Smooth muscle cell (in vitro differentiated cells): ENCODE results near the gene SMIM10L1. TPM values are rescaled to one million over a fixed set of nuclear protein-coding genes. Genes with fewer than 3 reads are reported as not detected.

Experiments used
- DNase-seq: peaks from one replicate; lab custom pipeline; 2025; ENCODE audit not compliant: unreplicated experiment; lab: John Stamatoyannopoulos, UW
- H2AFZ ChIP-seq: fragments of 200-600 bp; sonication (generic); 2 replicates; pipeline ENCODE4 v1.6.0; 2016; ENCODE audit warnings: antibody characterized with exemption, low read depth, mild to moderate bottlenecking
- H3F3A ChIP-seq: fragments of 200-600 bp; sonication (generic); 2 replicates; pipeline ENCODE4 v1.6.0; 2017; ENCODE audit warnings: antibody characterized with exemption, low read depth
- H3K27ac ChIP-seq: fragments of 200-600 bp; sonication (generic); 2 replicates; pipeline ENCODE4 v1.5.1; 2016; ENCODE audit warnings: low read depth, mild to moderate bottlenecking
- H3K27me3 ChIP-seq: fragments of 200-600 bp; sonication (generic); 2 replicates; pipeline ENCODE4 v1.6.1; 2016; ENCODE audit warnings: low read depth, mild to moderate bottlenecking
- H3K36me3 ChIP-seq: fragments of 200-600 bp; sonication (generic); 2 replicates; pipeline ENCODE4 v1.5.1; 2016; ENCODE audit warnings: low read depth
- H3K4me1 ChIP-seq: fragments of 200-600 bp; sonication (generic); 2 replicates; pipeline ENCODE4 v1.5.1; 2016; ENCODE audit warnings: low read depth
- H3K4me2 ChIP-seq: fragments of 200-600 bp; sonication (generic); 2 replicates; pipeline ENCODE4 v1.6.0; 2016; ENCODE audit warnings: mild to moderate bottlenecking
- H3K4me3 ChIP-seq: fragments of 200-600 bp; sonication (generic); 2 replicates; pipeline ENCODE4 v1.5.1; 2016; ENCODE audit warnings: mild to moderate bottlenecking
- H3K79me2 ChIP-seq: fragments of 200-600 bp; sonication (generic); 2 replicates; pipeline ENCODE4 v1.6.0; 2016; ENCODE audit warnings: low read depth, mild to moderate bottlenecking
- H3K9ac ChIP-seq: fragments of 200-600 bp; sonication (generic); 2 replicates; pipeline ENCODE4 v1.6.0; 2016; ENCODE audit warnings: low read depth
- H3K9me3 ChIP-seq: fragments of 200-600 bp; sonication (generic); replicated peaks from 2 replicates; pipeline ENCODE4 v1.5.1; 2016; ENCODE audit warnings: low read depth
- H4K20me1 ChIP-seq: fragments of 200-600 bp; sonication (generic); 2 replicates; pipeline ENCODE4 v1.6.0; 2016; ENCODE audit warnings: low read depth
- WGBS: methylation state at CpG from one replicate; pipeline ENCODE4 v1.1.7; 2016; ENCODE audit warnings: low lambda C conversion rate; 5-methylcytosine and 5-hydroxymethylcytosine counted together
- polyA plus RNA-seq: library from polyadenylated mRNA; unstranded; fragments of >200 nt; fragmentation: Nextera tagmentation; extraction: Ambion mirVana; gene quantifications from 2 replicates; pipeline ENCODE4 v1.2.1, GENCODE V29; 2016
- total RNA-seq: library from RNA; depleted of rRNA; stranded (reverse); fragments of >200 nt; gene quantifications from 2 replicates; pipeline ENCODE4 v1.2.3, GENCODE V29; 2014
- TF ChIP-seq, protein P1 (sequence below): fragments of 200-600 bp; sonication (generic); IDR thresholded peaks from 2 replicates; pipeline ENCODE4 v1.5.1; 2017; ENCODE audit warnings: borderline replicate concordance, mild to moderate bottlenecking, antibody characterized with exemption; ENCODE audit not compliant: insufficient read depth, poor library complexity, severe bottlenecking

Gene SMIM10L1
- total and polyA plus RNA-seq, 2 experiments from 2014 or later, result 9.5 to 11.1 TPM

DNA sequence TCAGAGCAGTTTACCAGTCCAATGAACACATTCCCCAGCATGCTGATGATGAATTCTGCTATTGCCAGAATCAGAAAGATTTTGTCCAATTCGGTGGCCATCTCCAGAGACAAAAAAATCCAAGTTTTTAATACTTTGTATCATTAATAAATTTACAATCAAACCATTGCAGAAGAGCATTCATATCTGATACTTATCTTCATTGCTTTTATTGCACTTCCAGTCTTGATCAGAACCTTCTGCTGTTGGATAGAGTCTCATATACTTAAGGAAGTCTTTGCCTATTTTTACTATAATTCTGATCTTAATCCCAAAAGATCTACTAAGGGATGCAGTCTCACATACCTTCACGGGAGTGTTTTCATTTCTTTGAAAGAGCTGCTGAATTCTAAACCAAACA is 15.8 kb downstream of the SMIM10L1 start, which contains the start of gene TAS2R42:
TAS2R42 (minus strand) TSS at position 101 of the 400 bp plus-strand sequence; CDS start at position 101, 0 bp downstream.
- TF ChIP-seq, protein P1, sequence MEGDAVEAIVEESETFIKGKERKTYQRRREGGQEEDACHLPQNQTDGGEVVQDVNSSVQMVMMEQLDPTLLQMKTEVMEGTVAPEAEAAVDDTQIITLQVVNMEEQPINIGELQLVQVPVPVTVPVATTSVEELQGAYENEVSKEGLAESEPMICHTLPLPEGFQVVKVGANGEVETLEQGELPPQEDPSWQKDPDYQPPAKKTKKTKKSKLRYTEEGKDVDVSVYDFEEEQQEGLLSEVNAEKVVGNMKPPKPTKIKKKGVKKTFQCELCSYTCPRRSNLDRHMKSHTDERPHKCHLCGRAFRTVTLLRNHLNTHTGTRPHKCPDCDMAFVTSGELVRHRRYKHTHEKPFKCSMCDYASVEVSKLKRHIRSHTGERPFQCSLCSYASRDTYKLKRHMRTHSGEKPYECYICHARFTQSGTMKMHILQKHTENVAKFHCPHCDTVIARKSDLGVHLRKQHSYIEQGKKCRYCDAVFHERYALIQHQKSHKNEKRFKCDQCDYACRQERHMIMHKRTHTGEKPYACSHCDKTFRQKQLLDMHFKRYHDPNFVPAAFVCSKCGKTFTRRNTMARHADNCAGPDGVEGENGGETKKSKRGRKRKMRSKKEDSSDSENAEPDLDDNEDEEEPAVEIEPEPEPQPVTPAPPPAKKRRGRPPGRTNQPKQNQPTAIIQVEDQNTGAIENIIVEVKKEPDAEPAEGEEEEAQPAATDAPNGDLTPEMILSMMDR, result no peak
- Histone ChIP-seq H3K4me2 (no peak within 1 kb of the TSS), H3K9ac (no peak within 1 kb of the TSS), H3K4me3 (no peak within 1 kb of the TSS), H3K4me1 (no peaks in the 10 kb centered on the region), H3K79me2 (no peaks in the 10 kb centered on the region), H3K27me3 (no peaks in the 10 kb centered on the region), H3F3A (no peaks in the 10 kb centered on the region), H3K27ac (no peak within 1 kb of the TSS), H2AFZ (no peak within 1 kb of the TSS), H3K36me3 (no peaks in the 10 kb centered on the region), H4K20me1 (no peaks in the 10 kb centered on the region), H3K9me3 (no peaks in the 10 kb centered on the region)
- DNase-seq, result no peak
- WGBS, result 91% methylated on average over 2 of the region's 2 CpGs

DNA sequence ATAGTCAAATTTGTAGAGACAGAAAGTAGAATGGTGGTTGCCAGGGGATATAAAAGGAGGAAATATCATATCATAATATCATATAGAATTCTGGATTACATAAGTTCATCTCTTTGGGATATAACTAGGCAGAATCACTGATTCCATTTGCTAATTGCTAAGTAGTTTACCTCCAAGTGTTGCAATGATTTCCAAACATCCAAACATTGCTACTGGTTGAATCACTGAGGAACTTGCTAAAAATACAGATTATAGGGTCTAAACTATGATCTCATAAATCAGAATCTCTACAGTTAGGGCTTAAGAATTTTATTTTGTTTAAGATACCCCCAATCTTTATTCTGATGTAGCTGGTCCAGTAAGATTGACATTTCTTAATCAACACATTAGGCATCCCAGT is 31.8 kb downstream of the SMIM10L1 start:
- Histone ChIP-seq H3K27me3 (no peaks in the 10 kb centered on the region), H3K27ac (no peak overlapping the region), H3K4me2 (no peak overlapping the region), H3F3A (no peaks in the 10 kb centered on the region), H3K36me3 (no peaks in the 10 kb centered on the region), H3K9ac (no peak overlapping the region), H2AFZ (no peak overlapping the region), H3K79me2 (no peaks in the 10 kb centered on the region), H3K4me3 (no peak overlapping the region), H3K9me3 (no peaks in the 10 kb centered on the region), H3K4me1 (no peaks in the 10 kb centered on the region), H4K20me1 (no peaks in the 10 kb centered on the region)
- DNase-seq, result no peak
- TF ChIP-seq, protein P1, result no peak

DNA sequence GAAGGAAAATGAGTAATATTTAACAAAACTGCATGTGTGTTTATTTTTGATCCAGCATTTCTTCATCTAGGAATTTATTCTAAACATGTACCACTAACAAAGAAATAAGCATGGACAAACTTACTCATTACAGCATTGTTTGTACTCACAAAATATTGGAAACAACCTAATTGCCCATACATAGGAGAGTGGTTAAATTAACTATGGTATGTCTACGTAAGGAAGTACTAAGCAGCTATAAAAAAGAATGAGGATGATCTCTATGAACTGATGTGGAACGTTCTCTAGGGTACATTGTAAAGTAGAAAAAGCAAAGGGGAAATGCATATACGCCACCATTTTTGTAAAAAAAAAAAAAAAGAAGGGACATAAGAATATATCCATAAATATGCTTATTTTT is 33.2 kb downstream of the SMIM10L1 start:
- TF ChIP-seq, protein P1, result no peak
- H3K79me2 ChIP-seq, result no peaks in the 10 kb centered on the region
- WGBS, result 94% methylated on average over 3 of the region's 3 CpGs
- H3K9me3 ChIP-seq, result no peaks in the 10 kb centered on the region
- no peak overlapping the region for H3K9ac ChIP-seq
- H3K4me2 ChIP-seq, result no peak overlapping the region
- no peaks in the 10 kb centered on the region for H3K4me1 ChIP-seq
- no peak overlapping the region for H3K27ac ChIP-seq
- H3F3A ChIP-seq, result no peaks in the 10 kb centered on the region
- H4K20me1 ChIP-seq, result no peaks in the 10 kb centered on the region
- no peak for DNase-seq
- no peaks in the 10 kb centered on the region for H3K27me3 ChIP-seq
- H3K4me3 ChIP-seq, result no peak overlapping the region
- no peaks in the 10 kb centered on the region for H3K36me3 ChIP-seq
- no peak overlapping the region for H2AFZ ChIP-seq

DNA sequence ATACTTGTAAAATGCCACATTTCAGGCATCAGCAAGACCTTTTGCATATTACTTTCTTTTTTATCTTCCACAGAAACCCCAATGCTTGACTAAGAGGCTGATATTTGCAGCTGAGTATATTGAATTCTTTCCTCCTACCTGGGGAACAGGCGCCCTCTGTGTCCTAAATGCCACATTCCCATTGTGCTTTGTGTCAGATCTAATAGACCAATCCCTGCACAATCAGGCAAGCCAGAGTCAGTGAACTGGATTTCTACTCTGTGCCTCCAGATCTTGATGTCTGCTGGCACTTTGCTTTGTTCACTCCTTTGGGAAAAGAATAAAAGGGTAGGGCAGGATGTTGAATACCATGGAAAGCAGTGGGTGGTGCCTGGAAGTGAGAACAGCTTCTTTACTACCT is 38.1 kb downstream of the SMIM10L1 start:
- H3K9ac ChIP-seq, result no peak overlapping the region
- no peaks in the 10 kb centered on the region for H3K4me1 ChIP-seq
- no peaks in the 10 kb centered on the region for H4K20me1 ChIP-seq
- no peaks in the 10 kb centered on the region for H3K27me3 ChIP-seq
- no peak overlapping the region for H3K27ac ChIP-seq
- no peak overlapping the region for H3K4me3 ChIP-seq
- no peaks in the 10 kb centered on the region for H3F3A ChIP-seq
- no peak overlapping the region for H2AFZ ChIP-seq
- 52% methylated on average over 1 of the region's 1 CpG for WGBS
- no peaks in the 10 kb centered on the region for H3K9me3 ChIP-seq
- no peak overlapping the region for H3K4me2 ChIP-seq
- H3K36me3 ChIP-seq, result no peaks in the 10 kb centered on the region
- DNase-seq, result no peak
- no peaks in the 10 kb centered on the region for H3K79me2 ChIP-seq
- TF ChIP-seq, protein P1, result no peak
